HepG2 (cell line): Measurements from ENCODE around the gene ZKSCAN8. TPM values are rescaled to one million over a fixed set of nuclear protein-coding genes. Genes with fewer than 3 reads are reported as not detected.

Experiments used
- ATAC-seq: fragments of 200-7000 bp; cut with Tn5 transposase; 3 replicates; pipeline ENCODE4 v1.9.1; 2020; ENCODE audit warnings: mild to moderate bottlenecking, moderate library complexity
- BruUV-seq: library from RNA; stranded (reverse); fragments of 400-500 nt; replicated peaks from 2 replicates; lab custom pipeline; 2021; lab: Mats Ljungman, UMichigan
- CTCF ChIA-PET: fragments of 300-600 bp; formaldehyde crosslinking; extraction: SDS; loops from one replicate; lab custom pipeline; 2021; ENCODE audit warnings: low total read pairs, inconsistent platforms, low intra/inter-chr PET ratio; lab: Yijun Ruan, JAX
- POLR2A ChIA-PET: fragments of 350-600 bp; sonication (Branson Sonifier 250); formaldehyde crosslinking; loops from one replicate; lab custom pipeline; 2020; ENCODE audit warnings: antibody characterized with exemption, inconsistent platforms; lab: Yijun Ruan, JAX
- DNase-seq: peaks from one replicate; pipeline ENCODE4 v3.0.0-alpha.2; 2015; ENCODE audit warnings: low spot score
- FAIRE-seq: peaks from 3 replicates; lab custom pipeline; 2011; peaks lifted over from hg19 to GRCh38; lab: Jason Lieb, UNC
- H2AFZ ChIP-seq: one replicate; pipeline ENCODE4 v1.6.1; 2011; ENCODE audit warnings: low read length, inconsistent platforms
- H3K27ac ChIP-seq: fragments of 300-600 bp; 3 replicates; pipeline ENCODE4 v1.8.0; 2011; ENCODE audit warnings: mixed run types, mild to moderate bottlenecking, mixed read lengths, low read length, inconsistent platforms; ENCODE audit not compliant: insufficient read depth; ENCODE audit errors: extremely low read length
- H3K27me3 ChIP-seq, 2 experiments: fragments of 200-600 bp in 1 of 2; 2 replicates in 1 of 2; 3 replicates in 1 of 2; pipeline versions ENCODE4 v1.6.0 to v1.8.0; 2011; ENCODE audit warnings: low read length in 2 of 2, mild to moderate bottlenecking in 2 of 2, moderate library complexity in 2 of 2, inconsistent platforms in 1 of 2; ENCODE audit not compliant: insufficient read depth in 2 of 2, control insufficient read depth in 1 of 2
- H3K36me3 ChIP-seq, 2 experiments: fragments of 200-600 bp in 1 of 2; replicated peaks in 1 of 2; 2 replicates in 1 of 2; 3 replicates in 1 of 2; pipeline versions ENCODE4 v1.5.1 to v1.8.0; 2011; ENCODE audit warnings: low read length in 2 of 2, inconsistent platforms in 1 of 2; ENCODE audit not compliant: insufficient read depth in 2 of 2, control insufficient read depth in 1 of 2
- H3K4me1 ChIP-seq: 2 replicates; pipeline ENCODE4 v1.5.1; 2012; ENCODE audit warnings: low read length, inconsistent platforms; ENCODE audit not compliant: insufficient read depth
- H3K4me2 ChIP-seq: 2 replicates; pipeline ENCODE4 v1.6.0; 2011; ENCODE audit warnings: low read depth, low read length, inconsistent platforms
- H3K4me3 ChIP-seq, 3 experiments: fragments of 200-600 bp in 1 of 3; sonication (generic), shearing (Covaris generic) in 1 of 3; replicated peaks in 1 of 3; 2 replicates each; pipeline ENCODE4 v1.5.1; 2011 to 2016; ENCODE audit warnings: low read length in 3 of 3, inconsistent platforms in 2 of 3, low read depth in 2 of 3, mild to moderate bottlenecking in 2 of 3, control low read depth in 1 of 3, mixed read lengths in 1 of 3; ENCODE audit not compliant: insufficient read depth in 1 of 3
- H3K79me2 ChIP-seq: one replicate; pipeline ENCODE4 v1.6.1; 2011; ENCODE audit warnings: low read length, inconsistent platforms; ENCODE audit not compliant: insufficient read depth
- H3K9ac ChIP-seq: 2 replicates; pipeline ENCODE4 v1.6.0; 2011; ENCODE audit warnings: mild to moderate bottlenecking, low read depth, low read length, inconsistent platforms; ENCODE audit not compliant: insufficient read depth
- H3K9me3 ChIP-seq: 2 replicates; pipeline ENCODE4 v1.5.1; 2012; ENCODE audit warnings: mild to moderate bottlenecking, low read length
- H4K20me1 ChIP-seq: 2 replicates; pipeline ENCODE4 v1.6.0; 2011; ENCODE audit warnings: inconsistent platforms, mild to moderate bottlenecking, low read length, moderate library complexity; ENCODE audit not compliant: insufficient read depth
- BATF2 ChIP-seq: sonication (generic); formaldehyde crosslinking; IDR thresholded peaks from 2 replicates; pipeline ENCODE4 v1.8.0; 2022; ENCODE audit warnings: mild to moderate bottlenecking, missing genetic modification reagents, moderate library complexity
- JDP2 ChIP-seq: sonication (generic); formaldehyde crosslinking; IDR thresholded peaks from 2 replicates; pipeline ENCODE4 v1.8.1; 2022; ENCODE audit warnings: missing genetic modification reagents, borderline replicate concordance
- MXD4 ChIP-seq: IDR thresholded peaks from 2 replicates; pipeline ENCODE4 v1.6.1; 2016; ENCODE audit warnings: mild to moderate bottlenecking, missing biosample characterization, missing genetic modification reagents
- REPIN1 ChIP-seq: sonication (generic); formaldehyde crosslinking; IDR thresholded peaks from 2 replicates; pipeline ENCODE4 v1.8.0; 2022; ENCODE audit warnings: missing genetic modification reagents, low read depth, mild to moderate bottlenecking, borderline replicate concordance
- SOX13 ChIP-seq, 3 experiments: fragments of 450-650 bp in 1 of 3; sonication (generic) in 1 of 3; formaldehyde crosslinking in 1 of 3; IDR thresholded peaks in 2 of 3; conservative IDR thresholded peaks in 1 of 3; 2 replicates each; pipeline versions ENCODE4 v1.5.0 to v1.6.1; 2016 to 2020; ENCODE audit warnings: antibody characterized with exemption in 1 of 3, mild to moderate bottlenecking in 1 of 3, missing compliant biosample characterization in 1 of 3, missing genetic modification reagents in 1 of 3, moderate library complexity in 1 of 3
- TCF12 ChIP-seq, 2 experiments: fragments of 450-650 bp in 1 of 2; sonication (generic) in 1 of 2; formaldehyde crosslinking in 1 of 2; IDR thresholded peaks; 2 replicates each; pipeline versions ENCODE4 v1.6.1 to v1.8.0; 2017 to 2022; ENCODE audit warnings: antibody characterized with exemption in 1 of 2, mild to moderate bottlenecking in 1 of 2, missing genetic modification reagents in 1 of 2, moderate library complexity in 1 of 2
- ZBTB39 ChIP-seq: sonication (generic); formaldehyde crosslinking; IDR thresholded peaks from 2 replicates; pipeline ENCODE4 v1.5.0; 2020; ENCODE audit warnings: missing genetic modification reagents
- ZNF280D ChIP-seq: sonication (generic); formaldehyde crosslinking; IDR thresholded peaks from 2 replicates; pipeline ENCODE4 v1.5.1; 2020; ENCODE audit warnings: mild to moderate bottlenecking, missing genetic modification reagents
- ZNF703 ChIP-seq: sonication (generic); formaldehyde crosslinking; IDR thresholded peaks from 2 replicates; pipeline ENCODE4 v1.5.1; 2020; ENCODE audit warnings: missing genetic modification reagents, mild to moderate bottlenecking, moderate library complexity, borderline replicate concordance
- ZNF746 ChIP-seq: sonication (generic); formaldehyde crosslinking; IDR thresholded peaks from 2 replicates; pipeline ENCODE4 v1.8.0; 2022; ENCODE audit warnings: mild to moderate bottlenecking, missing genetic modification reagents
- ZNF792 ChIP-seq: IDR thresholded peaks from 2 replicates; pipeline ENCODE4 v1.6.1; 2016
- WGBS: methylation state at CpG from one replicate; pipeline ENCODE4 v1.1.6; 2017; ENCODE audit warnings: low lambda C conversion rate; 5-methylcytosine and 5-hydroxymethylcytosine counted together
- in situ Hi-C: cut with HindIII; loops from 2 replicates; pipeline ENCODE4 v1.10.0; 2017; ENCODE audit warnings: low pct_unique_long_range_greater_than_20kb; ENCODE audit not compliant: extremely low pct_ligation_motif_present
- intact Hi-C: fragments of 100-400 bp; cut with micrococcal nuclease; formaldehyde crosslinking; loops from one replicate; pipeline ENCODE4 v1.10.0; 2022; ENCODE audit not compliant: unreplicated experiment
- polyA plus RNA-seq, 8 experiments: library from polyadenylated mRNA; depleted of rRNA in 3 of 8; stranded (reverse) in 7 of 8; unstranded in 1 of 8; fragments of >200 nt; fragmentation: Illumina TruSeq in 4 of 8; extraction: Trizol in 4 of 8; gene quantifications; 2 replicates each; pipeline versions ENCODE4 v1.2.1 to v1.2.3, GENCODE V29; 2011 to 2016; ENCODE audit warnings: low read depth in 4 of 8, missing spikeins in 1 of 8, mixed read lengths in 1 of 8; ENCODE audit not compliant: insufficient read depth in 1 of 8
- total RNA-seq, 5 experiments: library from RNA; depleted of rRNA; stranded (reverse); fragments of >200 nt; fragmentation: Illumina TruSeq; extraction: Trizol; gene quantifications; 2 replicates each; pipeline ENCODE4 v1.2.3, GENCODE V29; 2016; ENCODE audit warnings: low read depth in 1 of 5
- TF ChIP-seq, protein P1 (sequence below): IDR thresholded peaks from 2 replicates; pipeline ENCODE4 v1.4.0; 2020; ENCODE audit warnings: mild to moderate bottlenecking, missing genetic modification reagents

The ZKSCAN8 gene
- total and polyA plus RNA-seq, 2 of the 13 experiments (the other 11 are each of a cell fraction or from before 2014, with no cell fraction given), result 12.4 to 20.9 TPM

GRCh38 chr6:28167068-28167467 is 25.4 kb downstream of the ZKSCAN8 start (continued):
- TF ChIP-seq ZNF703 (CRISPR knock-in tag) (no peak), BATF2 (CRISPR knock-in tag) (no peak), MXD4 (CRISPR knock-in tag) (no peak), ZNF746 (CRISPR knock-in tag) (no peak), REPIN1 (CRISPR knock-in tag) (no peak), JDP2 (CRISPR knock-in tag) (no peak)

DNA sequence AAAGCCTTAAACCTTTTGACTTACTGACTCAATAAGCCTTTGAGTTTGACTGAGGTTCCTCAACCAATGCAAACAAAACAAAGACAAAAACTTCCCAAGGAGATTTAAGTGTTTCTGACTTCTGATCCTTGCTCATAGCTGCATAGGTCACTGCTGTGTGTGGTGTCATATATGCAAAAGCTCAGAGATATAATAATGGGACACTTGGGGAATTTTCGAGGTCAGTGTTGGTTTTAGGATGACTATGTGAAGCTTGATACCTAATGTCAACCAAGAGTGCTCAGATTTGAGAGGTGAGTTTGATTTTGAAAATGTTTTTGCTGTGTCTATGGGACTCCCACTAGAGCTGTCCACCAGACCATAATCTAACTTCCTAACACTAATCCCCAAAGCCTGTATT is 26.2 kb downstream of the ZKSCAN8 start:
- Histone ChIP-seq H3K79me2 (no peaks in the 10 kb centered on the region), H4K20me1 (no peaks in the 10 kb centered on the region), H3K36me3 (0 out of 5 replicates have a peak, but pooled peaks cover 0 to 1% of the 10 kb centered on the region in 2 experiments), H3K27me3 (no peaks in the 10 kb centered on the region), H3K9ac (no peak overlapping the region), H3K27ac (no peak overlapping the region), H3K4me1 (0 out of 2 replicates have a peak, but pooled peaks cover 2% of the 10 kb centered on the region), H3K9me3 (no peaks in the 10 kb centered on the region), H3K4me3 (no peak overlapping the region), H3K4me2 (no peak overlapping the region), H2AFZ (no peak overlapping the region)
- DNase-seq (no peak), ATAC-seq (no peak), FAIRE-seq (no peak)
- CTCF ChIA-PET, result no interaction called here
- 42% methylated on average over 1 of the region's 1 CpG for WGBS
- no TSS peak for BruUV-seq
- POLR2A ChIA-PET, result no interaction called here
- in situ Hi-C loops, result no loop called here
- intact Hi-C loops, result no loop called here
- no peak for TF ChIP-seq SOX13 (IDR thresholded peaks at IDR 0.05)
- no peak for TF ChIP-seq SOX13 (CRISPR knock-in tag; conservative IDR thresholded peaks at IDR 0.05 in 1 of 2, IDR thresholded peaks at IDR 0.05 in 1 of 2)
- no peak for TF ChIP-seq ZNF280D
- TF ChIP-seq ZBTB39 (CRISPR knock-in tag), result no peak
- TF ChIP-seq, protein P1, sequence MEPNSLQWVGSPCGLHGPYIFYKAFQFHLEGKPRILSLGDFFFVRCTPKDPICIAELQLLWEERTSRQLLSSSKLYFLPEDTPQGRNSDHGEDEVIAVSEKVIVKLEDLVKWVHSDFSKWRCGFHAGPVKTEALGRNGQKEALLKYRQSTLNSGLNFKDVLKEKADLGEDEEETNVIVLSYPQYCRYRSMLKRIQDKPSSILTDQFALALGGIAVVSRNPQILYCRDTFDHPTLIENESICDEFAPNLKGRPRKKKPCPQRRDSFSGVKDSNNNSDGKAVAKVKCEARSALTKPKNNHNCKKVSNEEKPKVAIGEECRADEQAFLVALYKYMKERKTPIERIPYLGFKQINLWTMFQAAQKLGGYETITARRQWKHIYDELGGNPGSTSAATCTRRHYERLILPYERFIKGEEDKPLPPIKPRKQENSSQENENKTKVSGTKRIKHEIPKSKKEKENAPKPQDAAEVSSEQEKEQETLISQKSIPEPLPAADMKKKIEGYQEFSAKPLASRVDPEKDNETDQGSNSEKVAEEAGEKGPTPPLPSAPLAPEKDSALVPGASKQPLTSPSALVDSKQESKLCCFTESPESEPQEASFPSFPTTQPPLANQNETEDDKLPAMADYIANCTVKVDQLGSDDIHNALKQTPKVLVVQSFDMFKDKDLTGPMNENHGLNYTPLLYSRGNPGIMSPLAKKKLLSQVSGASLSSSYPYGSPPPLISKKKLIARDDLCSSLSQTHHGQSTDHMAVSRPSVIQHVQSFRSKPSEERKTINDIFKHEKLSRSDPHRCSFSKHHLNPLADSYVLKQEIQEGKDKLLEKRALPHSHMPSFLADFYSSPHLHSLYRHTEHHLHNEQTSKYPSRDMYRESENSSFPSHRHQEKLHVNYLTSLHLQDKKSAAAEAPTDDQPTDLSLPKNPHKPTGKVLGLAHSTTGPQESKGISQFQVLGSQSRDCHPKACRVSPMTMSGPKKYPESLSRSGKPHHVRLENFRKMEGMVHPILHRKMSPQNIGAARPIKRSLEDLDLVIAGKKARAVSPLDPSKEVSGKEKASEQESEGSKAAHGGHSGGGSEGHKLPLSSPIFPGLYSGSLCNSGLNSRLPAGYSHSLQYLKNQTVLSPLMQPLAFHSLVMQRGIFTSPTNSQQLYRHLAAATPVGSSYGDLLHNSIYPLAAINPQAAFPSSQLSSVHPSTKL, result no peak
- no peak for TF ChIP-seq TCF12 (IDR thresholded peaks at IDR 0.05)
- no peak for TF ChIP-seq TCF12 (CRISPR knock-in tag; IDR thresholded peaks at IDR 0.05)
- no peak for TF ChIP-seq ZNF792 (CRISPR knock-in tag)
